Spleen (tissue), 11 donors: ENCODE data around the gene BIN1. TPM values are rescaled to one million over a fixed set of nuclear protein-coding genes. Genes with fewer than 3 reads are reported as not detected.

ENCODE experiments used
- DNase-seq: peaks from one replicate; pipeline ENCODE4 v3.0.0-alpha.2; 2020
- H3K27ac ChIP-seq, 8 donors: fragments of 200-600 bp; sonication (generic) in 7 of 8; 1 replicate in 4 of 8; 2 replicates in 4 of 8; pipeline versions ENCODE4 v1.5.0 to v1.8.0; 2016 to 2021; ENCODE audit warnings: inconsistent platforms in 4 of 8, mild to moderate bottlenecking in 4 of 8, moderate library complexity in 1 of 8
- H3K27me3 ChIP-seq, 7 donors: fragments of 200-600 bp; sonication (generic) in 6 of 7; replicated peaks in 1 of 7; 1 replicate in 4 of 7; 2 replicates in 3 of 7; pipeline versions ENCODE4 v1.5.0 to v1.8.0; 2016 to 2021; ENCODE audit warnings: inconsistent platforms in 3 of 7, mild to moderate bottlenecking in 1 of 7
- H3K36me3 ChIP-seq, 6 donors: fragments of 200-600 bp; sonication (generic) in 5 of 6; 1 replicate in 4 of 6; 2 replicates in 2 of 6; pipeline versions ENCODE4 v1.5.0 to v1.8.0; 2016 to 2021; ENCODE audit warnings: inconsistent platforms in 2 of 6
- H3K4me1 ChIP-seq, 6 donors: fragments of 200-600 bp; sonication (generic) in 5 of 6; 1 replicate in 3 of 6; 2 replicates in 3 of 6; pipeline versions ENCODE4 v1.5.0 to v1.8.0; 2016 to 2021; ENCODE audit warnings: inconsistent platforms in 3 of 6
- H3K4me3 ChIP-seq, 8 donors: fragments of 200-600 bp; sonication (generic) in 7 of 8; 1 replicate in 4 of 8; 2 replicates in 4 of 8; pipeline versions ENCODE4 v1.5.0 to v1.8.0; 2016 to 2021; ENCODE audit warnings: inconsistent platforms in 4 of 8, mild to moderate bottlenecking in 4 of 8, moderate library complexity in 2 of 8
- H3K9me3 ChIP-seq, 8 donors: fragments of 200-600 bp; sonication (generic) in 7 of 8; 1 replicate in 4 of 8; 2 replicates in 4 of 8; pipeline versions ENCODE4 v1.5.0 to v1.8.0; 2016 to 2021; ENCODE audit warnings: inconsistent platforms in 4 of 8
- POLR2A ChIP-seq, 3 donors: fragments of 450-650 bp; IDR thresholded peaks; one replicate each; pipeline ENCODE4 v1.5.1; 2017; ENCODE audit warnings: antibody characterized with exemption in 3 of 3, mild to moderate bottlenecking in 1 of 3
- POLR2AphosphoS5 ChIP-seq, 3 donors: sonication (generic); formaldehyde crosslinking; IDR thresholded peaks; one replicate each; pipeline ENCODE4 v1.5.1; 2017; ENCODE audit warnings: antibody characterized with exemption in 3 of 3
- WGBS, 5 donors: extraction: QIAGEN DNeasy Blood & Tissue Kit in 3 of 5; methylation state at CpG; one replicate each; pipeline versions ENCODE4 v1.1.5 to v1.1.7; 2013 to 2018; 5-methylcytosine and 5-hydroxymethylcytosine counted together
- intact Hi-C: fragments of 100-400 bp; cut with DNase I; formaldehyde crosslinking; loops from one replicate; pipeline ENCODE4 v1.15.0; 2023; ENCODE audit warnings: low total_unique reads
- polyA plus RNA-seq, 3 donors: library from polyadenylated mRNA; stranded (reverse); fragments of 200-250 nt; gene quantifications; one replicate each; pipeline ENCODE4 v1.2.1, GENCODE V29; 2013
- total RNA-seq, 7 donors: library from RNA; depleted of rRNA in 3 of 7; stranded (reverse); fragments of >200 nt in 3 of 7; fragmentation: NEBNext Ultra II Directional in 4 of 7; extraction: Animal tissue kit (Norgen Biotek cat#: 25700) in 4 of 7; gene quantifications; one replicate each; pipeline versions ENCODE4 v1.1.0 to v1.2.1, GENCODE V29; 2016 to 2021
- TF ChIP-seq, protein P1 (sequence below), 11 experiments: fragments of 200-600 bp in 7 of 11; fragments of 450-650 bp in 4 of 11; sonication (generic) in 4 of 11; IDR thresholded peaks in 8 of 11; conservative IDR thresholded peaks in 3 of 11; 1 replicate in 7 of 11; 2 replicates in 4 of 11; pipeline versions ENCODE4 v1.4.0 to v1.8.0; 2016 to 2021; ENCODE audit warnings: antibody characterized with exemption in 11 of 11, inconsistent platforms in 4 of 11, mild to moderate bottlenecking in 1 of 11
- donor health status: healthy with polysubstance abuse.
- donor health status: DM: no; HTN: no; CAD: no; lungs with moderate emphysema.
- donor health status: DM: no; HTN: no; CAD: no.
- donor health status: Bipolar disorder and iron deficiency.
- donor health status: healthy.
- donor health status: DM: no; HTN: no; CAD: no.
- donor health status: DM: yes; HTN: yes; CAD: no.

The BIN1 gene
- total and polyA plus RNA-seq, 10 donors = 57.2 to 123 (median 70.4) TPM

DNA sequence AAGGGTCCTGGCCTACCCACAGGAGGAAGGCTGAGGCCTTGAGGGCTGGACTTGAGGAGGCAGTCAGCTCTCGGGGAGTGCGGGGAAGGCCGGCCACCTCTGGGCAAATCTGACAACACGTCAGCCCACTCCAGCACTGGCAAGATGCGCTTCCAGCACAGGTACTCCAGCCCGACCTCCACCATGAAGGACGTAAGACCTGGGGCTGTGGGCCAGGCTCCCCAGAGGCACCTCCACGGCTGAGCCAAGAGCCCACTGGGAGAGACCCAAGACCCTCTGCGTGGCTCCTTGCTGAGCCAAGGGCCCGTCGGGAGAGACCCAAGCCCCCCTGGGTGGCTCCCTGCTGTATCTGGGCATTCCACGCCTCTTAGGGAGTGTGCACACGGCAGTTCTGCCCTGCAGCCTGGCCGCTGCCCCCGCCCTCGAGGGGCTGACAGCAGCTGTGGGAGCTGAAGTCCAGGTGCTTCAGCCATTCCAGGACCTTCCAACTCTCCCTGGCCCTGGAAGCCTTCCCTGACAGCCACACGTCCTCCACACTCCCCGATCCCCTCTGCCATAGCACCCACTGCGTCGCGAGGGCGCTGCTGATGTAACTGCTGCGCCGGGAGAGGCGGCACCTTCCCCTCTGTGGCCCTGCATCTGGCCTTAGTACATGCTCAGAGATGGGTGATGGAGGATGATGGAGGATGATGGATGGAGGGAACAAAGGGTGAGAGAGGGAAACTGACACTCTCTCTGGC is 50.2 kb downstream of the BIN1 start:
- Histone ChIP-seq H3K27ac (no peak overlapping the region), H3K27me3 (no peaks in the 10 kb centered on the region), H3K4me3 (no peak overlapping the region), H3K4me1 (peaks cover 0 to 24% (median 6%) of the 10 kb centered on the region in 6 donors), H3K9me3 (no peaks in the 10 kb centered on the region), H3K36me3 (peaks cover 0 to 100% (median 51%) of the 10 kb centered on the region in 6 donors)
- DNase-seq = no peak
- intact Hi-C loops = no loop called here
- TF ChIP-seq, protein P1, sequence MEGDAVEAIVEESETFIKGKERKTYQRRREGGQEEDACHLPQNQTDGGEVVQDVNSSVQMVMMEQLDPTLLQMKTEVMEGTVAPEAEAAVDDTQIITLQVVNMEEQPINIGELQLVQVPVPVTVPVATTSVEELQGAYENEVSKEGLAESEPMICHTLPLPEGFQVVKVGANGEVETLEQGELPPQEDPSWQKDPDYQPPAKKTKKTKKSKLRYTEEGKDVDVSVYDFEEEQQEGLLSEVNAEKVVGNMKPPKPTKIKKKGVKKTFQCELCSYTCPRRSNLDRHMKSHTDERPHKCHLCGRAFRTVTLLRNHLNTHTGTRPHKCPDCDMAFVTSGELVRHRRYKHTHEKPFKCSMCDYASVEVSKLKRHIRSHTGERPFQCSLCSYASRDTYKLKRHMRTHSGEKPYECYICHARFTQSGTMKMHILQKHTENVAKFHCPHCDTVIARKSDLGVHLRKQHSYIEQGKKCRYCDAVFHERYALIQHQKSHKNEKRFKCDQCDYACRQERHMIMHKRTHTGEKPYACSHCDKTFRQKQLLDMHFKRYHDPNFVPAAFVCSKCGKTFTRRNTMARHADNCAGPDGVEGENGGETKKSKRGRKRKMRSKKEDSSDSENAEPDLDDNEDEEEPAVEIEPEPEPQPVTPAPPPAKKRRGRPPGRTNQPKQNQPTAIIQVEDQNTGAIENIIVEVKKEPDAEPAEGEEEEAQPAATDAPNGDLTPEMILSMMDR (IDR thresholded peaks at IDR 0.05 in 8 of 11, conservative IDR thresholded peaks at IDR 0.05 in 3 of 11) = no peak
- TF ChIP-seq POLR2AphosphoS5 (IDR thresholded peaks at IDR 0.05) (peak in 2 of 3 donors; percentile 13 to 50), POLR2A (IDR thresholded peaks at IDR 0.05) (no peak)
- 87 to 99% (median 92%) methylated on average over 11 to 25 of the region's 25 CpGs for WGBS, 5 donors

DNA sequence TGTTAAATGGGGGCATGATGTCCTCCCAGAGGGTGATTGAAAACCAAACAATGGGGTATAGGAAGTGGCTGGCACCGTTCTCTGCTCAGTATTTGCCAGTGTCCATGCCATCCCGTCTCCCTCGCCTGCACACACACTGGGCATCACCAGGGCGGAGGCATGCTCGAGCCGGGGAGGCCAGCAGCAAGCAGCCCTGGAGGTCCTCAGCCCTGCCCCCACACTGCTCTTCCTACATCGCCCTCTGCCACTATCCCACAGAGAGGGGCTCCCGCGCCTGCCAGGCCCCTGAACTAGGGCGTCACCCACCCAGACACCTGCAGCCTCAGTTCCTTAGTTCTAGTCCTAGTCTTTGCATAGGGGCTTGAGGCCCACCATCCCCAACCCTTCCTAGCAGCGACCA is 50.9 kb downstream of the BIN1 start:
- H3K27ac ChIP-seq = no peak overlapping the region
- WGBS, 5 donors = 93 to 100% (median 96%) methylated on average over 4 to 11 of the region's 11 CpGs
- intact Hi-C loops = no loop called here
- no peak overlapping the region for H3K4me3 ChIP-seq
- H3K36me3 ChIP-seq = peaks cover 0 to 100% (median 45%) of the 10 kb centered on the region in 6 donors
- no peak for TF ChIP-seq POLR2AphosphoS5 (IDR thresholded peaks at IDR 0.05)
- TF ChIP-seq, protein P1 (IDR thresholded peaks at IDR 0.05 in 8 of 11, conservative IDR thresholded peaks at IDR 0.05 in 3 of 11) = no peak
- no peaks in the 10 kb centered on the region for H3K9me3 ChIP-seq
- no peaks in the 10 kb centered on the region for H3K27me3 ChIP-seq
- no peak for DNase-seq
- peaks cover 0 to 24% (median 2%) of the 10 kb centered on the region in 6 donors for H3K4me1 ChIP-seq

DNA sequence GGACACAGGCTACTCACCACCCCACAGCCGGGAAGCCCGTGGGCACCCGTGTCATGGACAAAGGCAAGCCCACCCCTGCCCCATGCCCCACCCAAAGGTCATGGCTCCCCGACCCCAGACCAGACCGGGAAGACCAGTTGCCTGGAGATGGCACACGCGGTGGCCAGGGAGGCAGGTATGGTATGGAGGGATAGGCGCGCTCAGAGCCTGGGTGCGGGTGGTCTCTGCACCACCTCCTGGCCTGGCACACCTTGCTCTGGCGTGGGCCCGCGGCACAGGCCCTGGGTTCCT is 51.2 kb downstream of the BIN1 start:
- intact Hi-C loops = no loop called here
- TF ChIP-seq POLR2AphosphoS5 (IDR thresholded peaks at IDR 0.05) (no peak), POLR2A (IDR thresholded peaks at IDR 0.05) (no peak)
- TF ChIP-seq, protein P1 (IDR thresholded peaks at IDR 0.05 in 8 of 11, conservative IDR thresholded peaks at IDR 0.05 in 3 of 11) = no peak
- WGBS, 5 donors = 76 to 96% (median 88%) methylated on average over 4 to 13 of the region's 13 CpGs
- H3K36me3 ChIP-seq = peaks cover 0 to 100% (median 45%) of the 10 kb centered on the region in 6 donors
- H3K9me3 ChIP-seq = no peaks in the 10 kb centered on the region
- H3K4me3 ChIP-seq = no peak overlapping the region
- peaks cover 0 to 24% (median 3%) of the 10 kb centered on the region in 6 donors for H3K4me1 ChIP-seq
- DNase-seq = peak; percentile 77
- no peak overlapping the region for H3K27ac ChIP-seq
- no peaks in the 10 kb centered on the region for H3K27me3 ChIP-seq

DNA sequence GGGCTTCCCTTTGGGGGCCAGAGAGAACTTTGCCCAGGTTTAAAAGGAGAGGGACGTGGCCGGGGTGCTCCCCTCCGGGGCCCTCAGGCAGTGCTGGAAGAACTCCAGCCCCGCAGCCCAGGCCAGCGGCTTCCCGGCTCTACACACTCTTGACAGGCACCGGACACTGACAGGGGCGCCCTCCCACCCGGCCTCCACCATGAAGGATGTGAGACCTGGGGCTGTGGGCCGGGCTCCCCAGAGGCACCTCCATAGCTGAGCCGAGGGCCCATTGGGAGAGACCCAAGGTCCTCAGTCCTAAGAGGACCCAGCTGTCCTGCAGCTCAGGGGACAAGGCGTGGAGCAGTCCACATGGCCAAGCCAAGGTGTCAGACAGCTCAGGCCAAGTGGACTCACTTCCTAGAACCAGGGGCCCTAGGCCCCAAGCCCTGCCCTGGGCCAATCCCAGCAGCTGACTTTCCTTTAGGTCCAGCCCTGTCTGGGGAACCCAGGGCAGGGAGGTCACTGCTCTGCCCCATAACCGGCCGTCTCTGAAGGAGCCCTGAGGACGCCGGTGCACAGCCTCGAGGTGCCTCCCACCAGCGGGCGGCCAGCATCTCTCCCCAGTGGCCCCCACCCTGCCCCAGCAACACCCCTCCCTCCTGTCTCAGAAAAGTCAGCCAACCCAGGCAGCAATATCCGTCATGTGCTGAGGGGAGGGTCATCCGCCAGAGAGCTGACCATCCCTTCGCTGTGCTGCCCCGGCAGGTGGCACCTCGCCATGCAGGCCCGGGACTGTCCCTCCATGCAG is 51.8 kb downstream of the BIN1 start:
- intact Hi-C loops = no loop called here
- H3K9me3 ChIP-seq = no peaks in the 10 kb centered on the region
- no peak overlapping the region for H3K27ac ChIP-seq
- DNase-seq = peak; percentile 76
- peaks cover 0 to 24% (median 8%) of the 10 kb centered on the region in 6 donors for H3K4me1 ChIP-seq
- no peaks in the 10 kb centered on the region for H3K27me3 ChIP-seq
- H3K36me3 ChIP-seq = peaks cover 0 to 100% (median 42%) of the 10 kb centered on the region in 6 donors
- no peak overlapping the region for H3K4me3 ChIP-seq
- TF ChIP-seq, protein P1 (IDR thresholded peaks at IDR 0.05 in 8 of 11, conservative IDR thresholded peaks at IDR 0.05 in 3 of 11) = no peak
- no peak for TF ChIP-seq POLR2AphosphoS5 (IDR thresholded peaks at IDR 0.05)
- TF ChIP-seq POLR2A (IDR thresholded peaks at IDR 0.05) = no peak
- 89 to 93% (median 91%) methylated on average over 10 to 25 of the region's 25 CpGs for WGBS, 5 donors
